IPS-18a (cell line): ENCODE data around the gene CYRIA.

Experiments
- H3K27ac ChIP-seq: one replicate; pipeline ENCODE4 v1.5.1; 2013; ENCODE audit warnings: low read length
- H3K27me3 ChIP-seq: one replicate; pipeline ENCODE4 v1.6.1; 2013; ENCODE audit warnings: mild to moderate bottlenecking, low read length; ENCODE audit not compliant: control insufficient read depth, insufficient read depth
- H3K36me3 ChIP-seq: one replicate; pipeline ENCODE4 v1.6.1; 2013; ENCODE audit warnings: low read depth, low read length; ENCODE audit not compliant: control insufficient read depth
- H3K4me1 ChIP-seq: one replicate; pipeline ENCODE4 v1.6.1; 2013; ENCODE audit warnings: low read depth, low read length; ENCODE audit not compliant: control insufficient read depth
- H3K4me3 ChIP-seq: one replicate; pipeline ENCODE4 v1.5.1; 2013; ENCODE audit warnings: low read length
- H3K9ac ChIP-seq: one replicate; pipeline ENCODE4 v1.6.1; 2013; ENCODE audit warnings: mild to moderate bottlenecking, low read length, moderate library complexity
- H3K9me3 ChIP-seq: one replicate; pipeline ENCODE4 v1.6.1; 2013; ENCODE audit warnings: low read depth, low read length; ENCODE audit not compliant: control insufficient read depth

Gene CYRIA

DNA sequence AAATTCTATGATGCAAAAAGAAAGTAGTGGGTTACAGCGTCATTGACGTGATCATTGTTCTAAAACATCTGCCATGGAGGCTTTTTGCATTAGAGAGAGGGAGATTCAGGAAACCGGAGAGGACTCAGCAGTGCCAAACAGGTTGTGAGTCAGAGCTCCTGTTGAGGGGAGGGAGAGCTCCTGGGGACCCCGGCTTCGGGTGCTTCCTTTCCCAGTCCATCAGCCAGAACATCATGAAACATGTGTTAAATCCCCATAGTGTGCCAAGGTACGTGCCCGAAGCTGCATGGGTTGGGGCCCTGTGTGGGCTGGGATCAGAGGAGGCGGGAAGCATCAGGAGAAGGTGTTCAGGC lies 791 bp upstream of the CYRIA start:
- Histone ChIP-seq H3K27me3 (peaks cover 19% of the 10 kb centered on the region), H3K4me1 (peaks cover 7% of the 10 kb centered on the region), H3K36me3 (no peaks in the 10 kb centered on the region), H3K4me3 (peak overlapping the region; percentile 50), H3K27ac (no peak overlapping the region), H3K9me3 (no peaks in the 10 kb centered on the region), H3K9ac (no peak overlapping the region)

DNA sequence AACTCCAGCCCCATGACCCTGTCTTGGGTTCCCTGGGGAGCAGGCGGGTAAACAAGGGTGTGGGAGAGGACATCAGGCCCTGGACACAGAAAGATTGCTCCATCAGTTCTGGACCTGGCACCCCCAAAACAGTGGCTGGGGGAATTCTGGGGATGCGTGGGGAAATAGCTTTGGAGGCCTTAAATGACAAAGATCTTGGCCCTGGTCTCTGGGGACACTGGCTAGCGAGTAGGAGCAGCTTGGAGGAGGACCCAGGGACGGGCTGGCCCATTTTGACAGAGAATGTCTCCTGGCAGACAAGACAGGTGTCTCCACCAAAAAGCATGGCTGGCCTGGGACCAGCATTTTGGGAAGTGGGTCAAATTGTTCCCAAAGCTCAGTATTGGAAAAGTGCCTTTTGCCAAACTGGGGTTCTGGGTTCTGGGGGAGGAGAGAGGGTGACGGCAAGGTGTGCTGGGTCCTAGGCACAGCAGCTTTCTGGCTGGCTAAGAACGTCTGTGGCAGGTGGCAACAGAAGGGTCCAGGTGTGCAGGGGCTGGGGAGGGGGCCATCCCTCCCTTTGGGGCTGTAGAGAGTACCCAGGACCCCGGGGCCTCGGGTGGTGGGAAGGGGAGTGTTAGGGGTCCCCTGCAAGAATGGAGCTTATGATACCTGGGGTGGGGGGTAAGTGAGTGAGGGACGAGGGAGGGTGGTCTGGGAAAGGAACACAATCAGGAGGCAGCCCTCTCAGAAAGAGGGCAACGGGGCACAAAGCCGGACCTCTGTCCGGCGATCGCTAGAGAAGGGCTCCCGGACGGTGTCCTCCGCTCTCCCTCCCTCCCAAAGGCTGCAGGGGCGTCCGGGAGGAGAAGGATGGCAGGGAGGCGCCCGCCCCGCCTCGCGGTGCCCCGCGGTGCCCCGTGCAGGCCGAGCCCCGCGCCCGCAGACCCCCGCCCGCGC lies 556 bp downstream of the CYRIA start:
- H3K36me3 ChIP-seq: no peaks in the 10 kb centered on the region
- peaks cover 19% of the 10 kb centered on the region for H3K27me3 ChIP-seq
- H3K27ac ChIP-seq: no peak overlapping the region
- peak overlapping the region; percentile 62 for H3K4me3 ChIP-seq
- no peak overlapping the region for H3K9ac ChIP-seq
- peaks cover 7% of the 10 kb centered on the region for H3K4me1 ChIP-seq
- no peaks in the 10 kb centered on the region for H3K9me3 ChIP-seq

DNA sequence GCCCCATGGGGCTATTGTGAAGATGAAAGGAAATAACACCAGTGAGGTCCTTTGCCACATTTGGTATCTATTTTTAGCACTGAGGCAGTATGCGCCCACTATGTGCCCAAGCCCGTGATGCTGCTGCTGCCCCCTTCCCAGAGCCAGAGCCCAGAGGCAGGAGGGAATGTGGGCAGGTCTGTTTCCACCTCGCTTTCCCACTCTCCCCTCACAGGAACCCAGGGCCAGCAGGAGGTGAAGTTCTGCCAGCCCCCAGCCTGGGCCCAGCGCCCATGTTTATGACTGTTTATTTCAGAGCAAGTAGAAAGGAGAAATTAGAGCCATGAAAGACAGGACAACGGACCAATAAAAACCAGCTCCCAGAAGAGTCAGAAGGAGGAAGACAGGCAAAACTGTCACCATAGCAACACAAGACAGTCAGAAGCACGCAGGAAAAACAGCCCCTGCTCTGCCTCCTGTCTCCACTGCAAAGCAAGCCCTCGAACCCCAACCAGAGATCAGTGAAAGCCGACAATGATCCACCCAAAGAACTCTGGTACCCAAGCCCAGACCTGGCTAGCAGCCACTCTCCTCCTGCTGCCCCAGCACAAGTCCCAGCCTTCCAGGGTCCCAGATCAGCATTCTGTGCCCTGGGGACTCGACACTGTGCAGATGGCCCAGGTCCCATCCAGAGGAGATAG lies 1.4 kb downstream of the CYRIA start:
- H3K4me1 ChIP-seq: peaks cover 7% of the 10 kb centered on the region
- no peaks in the 10 kb centered on the region for H3K9me3 ChIP-seq
- H3K9ac ChIP-seq: no peak overlapping the region
- H3K36me3 ChIP-seq: no peaks in the 10 kb centered on the region
- H3K4me3 ChIP-seq: no peak overlapping the region
- H3K27ac ChIP-seq: no peak overlapping the region
- peaks cover 19% of the 10 kb centered on the region for H3K27me3 ChIP-seq

DNA sequence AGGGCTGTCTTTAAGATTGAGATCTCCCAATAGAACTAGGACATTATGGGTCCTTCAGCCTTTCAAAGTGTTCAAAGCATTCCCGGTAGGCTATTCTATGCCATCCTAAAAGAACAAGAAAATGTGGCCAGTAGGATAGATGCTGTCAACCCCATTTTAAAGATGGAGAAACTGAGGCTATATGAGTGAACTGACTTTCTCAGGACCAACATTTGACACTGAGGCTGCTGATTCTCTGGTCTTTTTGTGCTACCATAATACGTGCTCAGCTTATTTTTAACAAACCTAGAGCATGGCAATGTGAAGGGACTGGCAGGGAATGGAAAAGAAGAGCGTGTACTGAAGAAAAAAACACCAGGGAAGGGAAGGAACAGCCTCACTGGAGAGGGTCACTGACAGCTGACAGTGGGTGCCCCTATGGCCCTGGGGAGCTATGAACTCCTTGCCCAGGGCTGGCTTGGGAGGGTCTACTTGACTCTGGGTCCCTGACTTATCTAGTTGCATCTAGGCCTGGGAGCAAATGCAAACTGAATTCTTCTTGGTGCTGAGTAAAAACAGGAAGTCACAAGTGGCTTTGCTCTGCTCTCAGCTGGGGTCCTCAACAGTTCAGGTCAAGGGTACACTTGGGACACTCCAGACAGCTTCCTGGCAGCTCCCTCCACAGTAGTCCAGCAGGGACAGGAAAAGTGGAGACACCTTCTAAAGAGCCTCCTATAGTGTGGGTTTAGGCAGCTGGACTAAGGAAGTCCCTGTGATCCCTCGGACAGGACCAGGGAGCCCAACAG lies 2.3 kb downstream of the CYRIA start:
- H3K9me3 ChIP-seq: no peaks in the 10 kb centered on the region
- H3K27ac ChIP-seq: no peak overlapping the region
- no peaks in the 10 kb centered on the region for H3K36me3 ChIP-seq
- H3K4me3 ChIP-seq: no peak overlapping the region
- H3K27me3 ChIP-seq: peaks cover 19% of the 10 kb centered on the region
- H3K4me1 ChIP-seq: peaks cover 7% of the 10 kb centered on the region
- H3K9ac ChIP-seq: no peak overlapping the region

DNA sequence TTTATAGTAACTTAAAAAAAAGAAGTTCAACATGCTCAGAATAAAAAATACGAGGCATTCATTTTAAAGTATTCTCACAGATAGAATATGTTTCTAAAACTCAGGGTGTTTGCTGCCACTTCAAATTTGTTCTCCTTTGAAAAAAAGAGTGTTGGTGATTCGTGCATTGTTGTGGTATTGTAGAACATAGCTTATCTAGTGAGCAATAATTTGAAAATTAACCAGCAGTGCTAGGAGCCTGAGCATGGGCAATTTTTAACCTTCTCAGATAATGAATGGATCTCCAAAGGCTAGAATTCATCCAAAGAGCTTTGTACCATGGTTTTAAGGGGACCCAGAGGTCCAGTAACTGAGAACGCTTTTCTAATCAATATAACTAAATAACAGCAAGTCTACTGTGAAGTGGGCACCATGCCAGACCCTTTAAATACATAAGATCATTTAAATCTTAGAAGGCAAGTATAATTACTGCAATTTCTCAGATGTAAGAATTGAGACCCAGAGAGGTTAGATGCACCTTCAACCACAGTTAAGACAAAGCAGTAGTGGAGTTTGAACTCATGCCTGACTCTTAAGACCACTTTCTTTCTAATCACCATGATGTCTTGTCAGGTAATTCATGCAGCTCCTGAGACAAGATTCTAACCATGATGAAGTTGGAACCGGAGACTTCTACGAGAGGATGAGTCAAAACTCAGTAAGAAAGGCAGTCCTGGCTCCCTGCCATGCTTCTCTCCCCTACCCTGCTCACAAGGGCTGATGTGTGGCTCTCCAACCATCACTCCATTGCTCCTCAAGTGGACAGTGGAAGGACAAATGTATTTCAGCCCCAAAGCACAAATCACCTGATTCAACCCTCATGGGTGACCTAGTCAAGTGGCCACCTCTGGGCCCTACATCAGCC lies 3.4 kb downstream of the CYRIA start:
- Histone ChIP-seq H3K27ac (no peak overlapping the region), H3K4me1 (peaks cover 7% of the 10 kb centered on the region), H3K36me3 (no peaks in the 10 kb centered on the region), H3K4me3 (no peak overlapping the region), H3K27me3 (peaks cover 19% of the 10 kb centered on the region), H3K9me3 (no peaks in the 10 kb centered on the region), H3K9ac (no peak overlapping the region)

DNA sequence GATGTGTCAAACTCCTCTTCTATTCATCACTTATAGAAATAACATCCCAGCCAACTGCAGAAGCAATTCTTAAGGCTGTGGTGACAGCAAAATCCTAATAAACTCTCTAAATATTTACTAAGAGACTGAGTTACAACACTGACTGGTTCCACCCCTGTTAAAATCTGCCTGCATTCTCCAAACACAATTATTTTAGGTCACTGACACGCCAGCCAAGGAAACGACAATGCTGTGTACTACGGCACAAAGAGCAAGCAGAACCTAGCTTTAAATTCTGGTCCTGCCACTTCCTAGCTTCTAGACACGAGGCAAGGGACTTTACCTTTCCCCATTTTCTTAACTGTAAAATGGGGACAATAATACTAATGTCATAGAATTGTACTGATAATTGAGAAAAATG lies 4.1 kb downstream of the CYRIA start:
- Histone ChIP-seq H3K9me3 (no peaks in the 10 kb centered on the region), H3K4me3 (no peak overlapping the region), H3K9ac (no peak overlapping the region), H3K36me3 (no peaks in the 10 kb centered on the region), H3K27me3 (peaks cover 16% of the 10 kb centered on the region), H3K27ac (no peak overlapping the region), H3K4me1 (peaks cover 7% of the 10 kb centered on the region)

DNA sequence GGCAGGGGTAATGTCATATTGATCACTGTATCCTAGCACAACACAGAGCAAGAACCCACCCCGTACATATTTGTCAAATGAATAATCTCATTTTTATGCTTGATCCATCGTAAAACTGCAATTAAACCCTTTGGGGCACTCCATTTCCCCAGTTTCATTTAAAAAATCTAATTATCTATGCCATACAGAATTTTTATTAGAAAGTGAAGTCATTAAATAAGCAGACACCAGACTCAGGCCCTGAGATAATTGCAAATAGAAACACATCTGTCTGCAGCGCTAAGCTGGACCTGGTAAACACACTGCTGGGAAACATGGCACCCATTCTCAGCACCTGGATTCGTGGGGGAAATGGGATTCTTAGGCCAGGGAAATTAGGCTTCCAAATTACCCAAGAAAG lies 5.1 kb downstream of the CYRIA start:
- Histone ChIP-seq H3K4me1 (peaks cover 4% of the 10 kb centered on the region), H3K27ac (no peak overlapping the region), H3K4me3 (no peak overlapping the region), H3K36me3 (no peaks in the 10 kb centered on the region), H3K9me3 (no peaks in the 10 kb centered on the region), H3K9ac (no peak overlapping the region), H3K27me3 (peaks cover 15% of the 10 kb centered on the region)

DNA sequence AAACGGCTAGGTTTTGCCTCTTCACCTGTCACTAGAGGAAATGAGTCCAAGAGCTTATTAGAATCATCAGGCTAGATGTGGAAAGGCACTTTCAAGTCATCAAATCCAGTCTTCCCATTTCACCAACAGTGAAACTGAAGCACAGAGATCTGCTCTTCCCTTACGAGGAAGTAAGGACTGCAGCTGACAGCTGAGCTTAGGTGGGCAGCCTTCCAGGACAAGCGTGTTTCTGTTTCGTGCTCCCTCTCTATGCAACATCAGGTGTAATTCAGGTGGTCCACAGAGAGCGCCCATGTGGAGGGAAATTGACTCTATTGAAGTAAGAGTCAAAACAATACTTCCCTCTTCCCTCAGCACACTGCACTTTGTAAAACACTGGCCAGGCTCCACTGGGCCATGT lies 5.5 kb downstream of the CYRIA start:
- no peaks in the 10 kb centered on the region for H3K9me3 ChIP-seq
- H3K27me3 ChIP-seq: peaks cover 13% of the 10 kb centered on the region
- no peak overlapping the region for H3K4me3 ChIP-seq
- H3K27ac ChIP-seq: no peak overlapping the region
- peaks cover 4% of the 10 kb centered on the region for H3K4me1 ChIP-seq
- no peak overlapping the region for H3K9ac ChIP-seq
- no peaks in the 10 kb centered on the region for H3K36me3 ChIP-seq

DNA sequence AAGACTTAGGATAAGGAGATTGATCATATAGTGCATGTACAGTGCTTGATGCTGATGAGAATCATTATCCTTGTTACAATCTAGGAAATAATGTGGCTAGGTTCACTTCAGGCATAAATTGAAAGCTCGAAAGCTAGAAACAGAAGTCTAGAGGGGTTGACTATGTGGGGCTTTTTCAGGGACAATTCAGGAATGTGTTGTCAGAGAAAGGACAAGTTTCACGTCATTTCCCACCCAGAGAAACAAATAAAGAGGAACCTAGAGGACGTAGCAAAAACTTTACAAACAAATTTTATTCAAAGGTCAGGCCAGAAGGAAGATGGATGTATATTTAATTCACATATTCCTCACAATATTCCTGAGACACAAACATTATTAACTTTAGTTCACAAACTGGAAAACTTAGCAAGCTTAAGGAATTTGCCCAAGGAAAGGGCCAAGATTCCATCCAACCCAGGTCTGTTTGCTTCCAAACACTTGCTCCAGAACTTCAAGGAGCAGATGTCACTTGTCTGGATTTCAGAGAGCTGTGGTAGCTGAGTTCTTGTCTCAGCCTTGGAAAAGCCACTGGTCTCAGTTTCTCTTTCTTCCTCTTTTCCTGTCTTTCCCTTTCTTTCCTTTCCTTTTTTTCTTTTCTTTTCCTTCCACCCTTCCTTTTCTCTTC lies 7.4 kb downstream of the CYRIA start:
- Histone ChIP-seq H3K9ac (no peak overlapping the region), H3K4me1 (peaks cover 4% of the 10 kb centered on the region), H3K27me3 (no peaks in the 10 kb centered on the region), H3K4me3 (no peak overlapping the region), H3K36me3 (no peaks in the 10 kb centered on the region), H3K9me3 (no peaks in the 10 kb centered on the region), H3K27ac (no peak overlapping the region)

DNA sequence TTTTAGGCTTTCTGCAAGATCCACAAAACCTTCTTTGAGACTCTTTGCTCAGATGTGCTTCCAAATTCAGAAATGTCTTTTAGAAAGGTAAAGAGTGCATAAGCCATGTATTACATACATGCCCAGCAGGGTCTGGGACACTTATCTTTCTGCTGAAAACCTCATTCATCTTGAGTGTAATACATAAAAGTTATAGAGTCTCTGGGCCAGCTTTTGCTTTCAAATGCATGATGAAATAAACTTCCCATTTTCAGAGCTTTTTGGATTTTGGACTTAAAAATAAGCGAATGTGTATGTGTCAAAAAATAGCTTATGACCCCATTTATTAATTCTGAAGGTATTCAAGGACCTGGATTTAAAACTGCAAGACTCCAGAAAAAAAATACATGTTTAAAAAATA lies 8.0 kb downstream of the CYRIA start:
- H3K27ac ChIP-seq: no peak overlapping the region

More for the DNA sequence above, 8.0 kb downstream of the CYRIA start:
- no peak overlapping the region for H3K4me3 ChIP-seq
- peaks cover 5% of the 10 kb centered on the region for H3K4me1 ChIP-seq
- no peaks in the 10 kb centered on the region for H3K27me3 ChIP-seq
- no peaks in the 10 kb centered on the region for H3K9me3 ChIP-seq
- no peaks in the 10 kb centered on the region for H3K36me3 ChIP-seq
- no peak overlapping the region for H3K9ac ChIP-seq
